ENCODE results near the gene KSR1.

KSR1 gene

GRCh38 chr17:27546624-27547300 lies 90.5 kb downstream of the KSR1 start:
- H4K5ac ChIP-seq (ENCODE audit: low read length) = no peak overlapping the region
- no peak overlapping the region for H3K27ac ChIP-seq (ENCODE audit: low read depth, low read length)
- H3K79me1 ChIP-seq (ENCODE audit: low read length) = peaks cover 36% of the 10 kb centered on the region
- no peak overlapping the region for H3K4me2 ChIP-seq (ENCODE audit: low read length)
- no peak overlapping the region for H3K9ac ChIP-seq (ENCODE audit: low read length)
- H3K4me1 ChIP-seq (ENCODE audit: control insufficient read depth, low read depth, low read length) = peaks cover 7% of the 10 kb centered on the region
- H3K56ac ChIP-seq (ENCODE audit: low read length) = no peak overlapping the region
- no peak overlapping the region for H2BK15ac ChIP-seq (replicated peaks; ENCODE audit: low read depth)
- H3K79me2 ChIP-seq (ENCODE audit: control insufficient read depth, insufficient read depth, low read length) = peaks cover 18% of the 10 kb centered on the region
- no peak overlapping the region for H2BK120ac ChIP-seq (ENCODE audit: low read depth, low read length)
- no peak overlapping the region for H3K4ac ChIP-seq (ENCODE audit: low read depth, low read length)
- no peak overlapping the region for H3K23ac ChIP-seq (ENCODE audit: low read length)
- H3K4me3 ChIP-seq (ENCODE audit: low read length) = no peak overlapping the region
- no peak overlapping the region for H4K8ac ChIP-seq (ENCODE audit: low read depth, low read length)
- no peak overlapping the region for H2AK5ac ChIP-seq (ENCODE audit: low read length)
- no peaks in the 10 kb centered on the region for H3K27me3 ChIP-seq (ENCODE audit: insufficient read depth, low read length, poor library complexity)
- H2BK5ac ChIP-seq (ENCODE audit: low read length) = no peak overlapping the region
- DNase-seq = no peak
- no CpG with 5 or more reads among the region's 7 CpGs for WGBS (ENCODE audit: extremely low coverage, insufficient coverage, low lambda C conversion rate)
- no peak overlapping the region for H3K18ac ChIP-seq (ENCODE audit: low read length)
- H3K36me3 ChIP-seq (ENCODE audit: control insufficient read depth, insufficient read depth, low read length) = no peaks in the 10 kb centered on the region

GRCh38 chr17:27547301-27547683 lies 91.0 kb downstream of the KSR1 start:
- Histone ChIP-seq H3K27ac (ENCODE audit: low read depth, low read length) (no peak overlapping the region), H3K79me1 (ENCODE audit: low read length) (peaks cover 33% of the 10 kb centered on the region), H3K18ac (ENCODE audit: low read length) (no peak overlapping the region), H3K4ac (ENCODE audit: low read depth, low read length) (no peak overlapping the region), H3K79me2 (ENCODE audit: control insufficient read depth, insufficient read depth, low read length) (peaks cover 17% of the 10 kb centered on the region), H3K4me3 (ENCODE audit: low read length) (no peak overlapping the region), H2BK15ac (replicated peaks; ENCODE audit: low read depth) (no peak overlapping the region), H3K23ac (ENCODE audit: low read length) (no peak overlapping the region), H4K8ac (ENCODE audit: low read depth, low read length) (no peak overlapping the region), H2AK5ac (ENCODE audit: low read length) (no peak overlapping the region), H3K9ac (ENCODE audit: low read length) (no peak overlapping the region), H3K4me1 (ENCODE audit: control insufficient read depth, low read depth, low read length) (peaks cover 11% of the 10 kb centered on the region), H3K4me2 (ENCODE audit: low read length) (no peak overlapping the region), H2BK5ac (ENCODE audit: low read length) (no peak overlapping the region), H4K5ac (ENCODE audit: low read length) (no peak overlapping the region), H3K27me3 (ENCODE audit: insufficient read depth, low read length, poor library complexity) (no peaks in the 10 kb centered on the region), H3K56ac (ENCODE audit: low read length) (no peak overlapping the region), H2BK120ac (ENCODE audit: low read depth, low read length) (no peak overlapping the region), H3K36me3 (ENCODE audit: control insufficient read depth, insufficient read depth, low read length) (no peaks in the 10 kb centered on the region)
- no CpG with 5 or more reads among the region's 4 CpGs for WGBS (ENCODE audit: extremely low coverage, insufficient coverage, low lambda C conversion rate)
- DNase-seq = no peak

- Histone ChIP-seq H2BK15ac (replicated peaks; ENCODE audit: low read depth) (no peak overlapping the region), H3K27ac (ENCODE audit: low read depth, low read length) (no peak overlapping the region), H2BK5ac (ENCODE audit: low read length) (no peak overlapping the region), H3K4me2 (ENCODE audit: low read length) (no peak overlapping the region), H4K5ac (ENCODE audit: low read length) (no peak overlapping the region), H3K79me1 (ENCODE audit: low read length) (peaks cover 25% of the 10 kb centered on the region), H3K4me1 (ENCODE audit: control insufficient read depth, low read depth, low read length) (peaks cover 14% of the 10 kb centered on the region), H3K4me3 (ENCODE audit: low read length) (no peak overlapping the region), H3K18ac (ENCODE audit: low read length) (no peak overlapping the region), H3K9ac (ENCODE audit: low read length) (no peak overlapping the region), H2AK5ac (ENCODE audit: low read length) (no peak overlapping the region), H3K27me3 (ENCODE audit: insufficient read depth, low read length, poor library complexity) (no peaks in the 10 kb centered on the region), H3K36me3 (ENCODE audit: control insufficient read depth, insufficient read depth, low read length) (no peaks in the 10 kb centered on the region), H3K56ac (ENCODE audit: low read length) (no peak overlapping the region), H3K4ac (ENCODE audit: low read depth, low read length) (no peak overlapping the region), H2BK120ac (ENCODE audit: low read depth, low read length) (no peak overlapping the region), H3K79me2 (ENCODE audit: control insufficient read depth, insufficient read depth, low read length) (peaks cover 15% of the 10 kb centered on the region), H3K23ac (ENCODE audit: low read length) (no peak overlapping the region), H4K8ac (ENCODE audit: low read depth, low read length) (no peak overlapping the region)
- no peak for DNase-seq
- no CpG with 5 or more reads among the region's 7 CpGs for WGBS (ENCODE audit: extremely low coverage, insufficient coverage, low lambda C conversion rate)
Observed at GRCh38 chr17:27548369-27548768, 92.1 kb downstream of the KSR1 start.

DNA sequence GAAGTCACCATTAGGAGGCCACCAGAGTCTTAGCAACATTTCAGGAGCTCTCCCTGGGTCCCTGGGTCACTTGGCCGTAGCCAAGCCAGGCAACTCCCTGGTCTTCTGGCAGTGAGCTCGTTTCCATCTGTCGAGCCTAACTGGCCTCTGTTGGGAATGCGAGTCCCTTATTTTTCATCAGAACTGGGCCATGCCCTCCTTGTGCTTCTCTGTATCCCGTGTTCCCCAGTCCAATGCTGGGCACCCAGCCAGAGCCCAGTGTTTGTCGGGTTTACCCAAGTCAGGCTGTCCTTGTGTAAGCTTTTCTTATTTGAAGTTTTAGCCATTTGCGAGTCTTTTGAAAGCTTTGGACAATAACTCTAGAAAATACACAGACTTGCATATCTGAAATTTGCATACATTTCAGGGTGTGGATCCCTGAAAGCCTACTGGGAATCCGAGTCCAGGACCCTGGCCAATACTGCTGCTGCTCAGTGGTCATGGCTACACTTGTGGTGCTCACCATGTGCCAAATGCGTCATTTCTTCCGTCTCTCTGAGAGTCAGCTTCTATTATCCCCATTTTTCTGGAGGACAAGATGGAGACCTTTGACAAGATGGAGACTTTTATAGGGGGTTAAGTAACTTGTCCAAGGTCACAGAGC lies 93.1 kb downstream of the KSR1 start:
- Histone ChIP-seq H3K9ac (ENCODE audit: low read length) (no peak overlapping the region), H3K79me2 (ENCODE audit: control insufficient read depth, insufficient read depth, low read length) (peaks cover 15% of the 10 kb centered on the region), H3K4me2 (ENCODE audit: low read length) (no peak overlapping the region), H3K56ac (ENCODE audit: low read length) (no peak overlapping the region), H2BK120ac (ENCODE audit: low read depth, low read length) (no peak overlapping the region), H4K8ac (ENCODE audit: low read depth, low read length) (no peak overlapping the region), H3K27ac (ENCODE audit: low read depth, low read length) (no peak overlapping the region), H2BK5ac (ENCODE audit: low read length) (no peak overlapping the region), H3K23ac (ENCODE audit: low read length) (no peak overlapping the region), H3K4me3 (ENCODE audit: low read length) (no peak overlapping the region), H3K27me3 (ENCODE audit: insufficient read depth, low read length, poor library complexity) (no peaks in the 10 kb centered on the region), H4K5ac (ENCODE audit: low read length) (no peak overlapping the region), H3K4me1 (ENCODE audit: control insufficient read depth, low read depth, low read length) (peaks cover 14% of the 10 kb centered on the region), H3K79me1 (ENCODE audit: low read length) (peaks cover 23% of the 10 kb centered on the region), H3K36me3 (ENCODE audit: control insufficient read depth, insufficient read depth, low read length) (no peaks in the 10 kb centered on the region), H3K4ac (ENCODE audit: low read depth, low read length) (no peak overlapping the region), H2BK15ac (replicated peaks; ENCODE audit: low read depth) (no peak overlapping the region), H3K18ac (ENCODE audit: low read length) (no peak overlapping the region), H2AK5ac (ENCODE audit: low read length) (no peak overlapping the region)
- no CpG with 5 or more reads among the region's 10 CpGs for WGBS (ENCODE audit: extremely low coverage, insufficient coverage, low lambda C conversion rate)
- DNase-seq = no peak

- H3K27me3 ChIP-seq (ENCODE audit: insufficient read depth, low read length, poor library complexity) = no peaks in the 10 kb centered on the region
- H4K8ac ChIP-seq (ENCODE audit: low read depth, low read length) = no peak overlapping the region
- no peak overlapping the region for H3K27ac ChIP-seq (ENCODE audit: low read depth, low read length)
- H3K79me1 ChIP-seq (ENCODE audit: low read length) = peaks cover 26% of the 10 kb centered on the region
- no peak overlapping the region for H2AK5ac ChIP-seq (ENCODE audit: low read length)
- no peak overlapping the region for H2BK5ac ChIP-seq (ENCODE audit: low read length)
- no peak overlapping the region for H2BK120ac ChIP-seq (ENCODE audit: low read depth, low read length)
- peaks cover 15% of the 10 kb centered on the region for H3K79me2 ChIP-seq (ENCODE audit: control insufficient read depth, insufficient read depth, low read length)
- no peak overlapping the region for H3K4me2 ChIP-seq (ENCODE audit: low read length)
- no CpG with 5 or more reads among the region's 13 CpGs for WGBS (ENCODE audit: extremely low coverage, insufficient coverage, low lambda C conversion rate)
- H3K9ac ChIP-seq (ENCODE audit: low read length) = no peak overlapping the region
- H3K36me3 ChIP-seq (ENCODE audit: control insufficient read depth, insufficient read depth, low read length) = no peaks in the 10 kb centered on the region
- H3K23ac ChIP-seq (ENCODE audit: low read length) = no peak overlapping the region
- DNase-seq = no peak
- H3K4me1 ChIP-seq (ENCODE audit: control insufficient read depth, low read depth, low read length) = peaks cover 14% of the 10 kb centered on the region
- H2BK15ac ChIP-seq (replicated peaks; ENCODE audit: low read depth) = no peak overlapping the region
- H3K4ac ChIP-seq (ENCODE audit: low read depth, low read length) = no peak overlapping the region
- no peak overlapping the region for H3K4me3 ChIP-seq (ENCODE audit: low read length)
- no peak overlapping the region for H3K56ac ChIP-seq (ENCODE audit: low read length)
- H4K5ac ChIP-seq (ENCODE audit: low read length) = no peak overlapping the region
- H3K18ac ChIP-seq (ENCODE audit: low read length) = no peak overlapping the region
Observed at GRCh38 chr17:27550291-27550930, 94.2 kb downstream of the KSR1 start.
